SU-DHL-6 (cell line): ENCODE measurements around the gene RFFL.

ENCODE experiments used
- H2AFZ ChIP-seq: fragments of 200-600 bp; sonication (generic); 2 replicates; pipeline ENCODE4 v1.6.1; 2014; ENCODE audit warnings: low read depth, mild to moderate bottlenecking, moderate library complexity, mixed read lengths, antibody characterized with exemption, low read length; ENCODE audit not compliant: severe bottlenecking
- H3F3A ChIP-seq: fragments of 200-600 bp; shearing (Covaris generic); 2 replicates; pipeline ENCODE4 v1.6.0; 2016; ENCODE audit warnings: antibody characterized with exemption, mild to moderate bottlenecking; ENCODE audit not compliant: insufficient read depth
- H3K27ac ChIP-seq: fragments of 200-600 bp; sonication (generic); 2 replicates; pipeline ENCODE4 v1.5.1; 2016; ENCODE audit warnings: low read depth, mild to moderate bottlenecking, low read length, moderate library complexity, mixed read lengths
- H3K27me3 ChIP-seq: fragments of 200-600 bp; sonication (generic), shearing (Covaris generic); 2 replicates; pipeline ENCODE4 v1.6.0; 2014; ENCODE audit warnings: mild to moderate bottlenecking, low read length
- H3K36me3 ChIP-seq: fragments of 200-600 bp; sonication (generic); 2 replicates; pipeline ENCODE4 v1.6.1; 2014; ENCODE audit warnings: mild to moderate bottlenecking, low read length, mixed read lengths
- H3K4me2 ChIP-seq: fragments of 300-600, 200-600 bp; shearing (Covaris generic), sonication (generic); 2 replicates; pipeline ENCODE4 v1.6.0; 2014; ENCODE audit warnings: low read length, low read depth, mild to moderate bottlenecking; ENCODE audit not compliant: poor library complexity, severe bottlenecking
- H3K4me3 ChIP-seq: fragments of 200-600 bp; sonication (generic); 2 replicates; pipeline ENCODE4 v1.5.1; 2014; ENCODE audit warnings: antibody characterized with exemption, low read length, mild to moderate bottlenecking, mixed read lengths; ENCODE audit not compliant: insufficient read depth, poor library complexity, severe bottlenecking
- H3K79me2 ChIP-seq: fragments of 200-600 bp; sonication (generic); 2 replicates; pipeline ENCODE4 v1.6.1; 2014; ENCODE audit warnings: mild to moderate bottlenecking, low read length, moderate library complexity; ENCODE audit not compliant: insufficient read depth
- H3K9ac ChIP-seq: fragments of 200-600 bp; sonication (generic); 2 replicates; pipeline ENCODE4 v1.7.0; 2014; ENCODE audit warnings: mild to moderate bottlenecking, low read length
- H3K9me2 ChIP-seq: fragments of 200-600 bp; sonication (generic); replicated peaks from 2 replicates; pipeline ENCODE4 v1.6.1; 2014; ENCODE audit warnings: low read length; ENCODE audit not compliant: insufficient read depth
- H3K9me3 ChIP-seq: fragments of 200-600 bp; sonication (generic); 2 replicates; pipeline ENCODE4 v1.6.1; 2014; ENCODE audit warnings: low read length, mixed read lengths; ENCODE audit not compliant: insufficient read depth
- H4K20me1 ChIP-seq: fragments of 200-600 bp; sonication (generic); 2 replicates; pipeline ENCODE4 v1.6.1; 2014; ENCODE audit warnings: low read depth, mild to moderate bottlenecking, antibody characterized with exemption, low read length, moderate library complexity, mixed read lengths
- CTCF ChIP-seq: fragments of 200-600 bp; sonication (generic); IDR thresholded peaks from one replicate; pipeline ENCODE4 v1.5.1; 2017; ENCODE audit warnings: antibody characterized with exemption, mild to moderate bottlenecking, low read length, moderate library complexity; ENCODE audit not compliant: insufficient read depth, poor library complexity, severe bottlenecking
- EZH2phosphoT487 ChIP-seq: fragments of 200-600 bp; sonication (generic), shearing (Covaris generic); conservative IDR thresholded peaks from 2 replicates; pipeline ENCODE4 v1.6.1; 2018; ENCODE audit warnings: mild to moderate bottlenecking, antibody characterized with exemption, low read length, moderate library complexity, mixed read lengths

The RFFL gene

GRCh38 chr17:35056013-35056412, 7.5 kb downstream of the RFFL start:
- Histone ChIP-seq H3F3A (no peaks in the 10 kb centered on the region), H2AFZ (no peak overlapping the region), H3K4me3 (no peak overlapping the region), H3K4me2 (no peak overlapping the region), H4K20me1 (no peaks in the 10 kb centered on the region), H3K36me3 (no peaks in the 10 kb centered on the region), H3K9me2 (no peaks in the 10 kb centered on the region), H3K27ac (no peak overlapping the region), H3K79me2 (no peaks in the 10 kb centered on the region), H3K27me3 (no peaks in the 10 kb centered on the region), H3K9me3 (no peaks in the 10 kb centered on the region), H3K9ac (no peak overlapping the region)
- TF ChIP-seq EZH2phosphoT487 (no peak), CTCF (no peak)

DNA sequence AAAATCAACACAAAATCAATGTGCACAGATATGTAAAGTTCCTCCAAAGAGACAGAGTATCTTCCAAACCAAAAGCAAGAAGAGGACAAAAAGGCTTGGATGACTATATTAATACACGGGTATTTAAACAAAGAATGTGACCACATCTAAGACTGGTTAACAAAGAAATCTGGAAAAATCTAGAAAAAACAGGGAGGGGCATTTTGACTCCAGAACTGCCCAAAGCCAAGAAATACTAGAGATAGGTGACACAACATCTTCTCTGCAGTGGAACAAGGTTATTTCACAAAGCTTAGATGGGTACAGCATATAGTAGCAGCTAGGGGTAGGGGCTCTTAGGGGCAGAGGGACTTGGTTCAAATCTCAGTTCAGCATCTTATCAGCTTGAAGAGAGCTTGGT, 10.3 kb downstream of the RFFL start:
- H3K27ac ChIP-seq: no peak overlapping the region
- no peak overlapping the region for H2AFZ ChIP-seq
- no peaks in the 10 kb centered on the region for H3K9me3 ChIP-seq
- H3F3A ChIP-seq: no peaks in the 10 kb centered on the region
- H3K79me2 ChIP-seq: no peaks in the 10 kb centered on the region
- no peak overlapping the region for H3K4me3 ChIP-seq
- no peaks in the 10 kb centered on the region for H3K36me3 ChIP-seq
- no peak for TF ChIP-seq CTCF
- no peak for TF ChIP-seq EZH2phosphoT487
- no peaks in the 10 kb centered on the region for H3K27me3 ChIP-seq
- no peak overlapping the region for H3K9ac ChIP-seq
- H3K4me2 ChIP-seq: no peak overlapping the region
- H4K20me1 ChIP-seq: no peaks in the 10 kb centered on the region
- no peaks in the 10 kb centered on the region for H3K9me2 ChIP-seq

- TF ChIP-seq EZH2phosphoT487 (no peak), CTCF (no peak)
- Histone ChIP-seq H3K9ac (no peak overlapping the region), H3K9me2 (no peaks in the 10 kb centered on the region), H3K27ac (no peak overlapping the region), H3K79me2 (no peaks in the 10 kb centered on the region), H4K20me1 (no peaks in the 10 kb centered on the region), H3F3A (no peaks in the 10 kb centered on the region), H3K9me3 (no peaks in the 10 kb centered on the region), H3K4me3 (no peak overlapping the region), H3K4me2 (no peak overlapping the region), H2AFZ (no peak overlapping the region), H3K27me3 (no peaks in the 10 kb centered on the region), H3K36me3 (no peaks in the 10 kb centered on the region)
These were observed 10.7 kb downstream of the RFFL start for GRCh38 chr17:35052780-35053179.

DNA sequence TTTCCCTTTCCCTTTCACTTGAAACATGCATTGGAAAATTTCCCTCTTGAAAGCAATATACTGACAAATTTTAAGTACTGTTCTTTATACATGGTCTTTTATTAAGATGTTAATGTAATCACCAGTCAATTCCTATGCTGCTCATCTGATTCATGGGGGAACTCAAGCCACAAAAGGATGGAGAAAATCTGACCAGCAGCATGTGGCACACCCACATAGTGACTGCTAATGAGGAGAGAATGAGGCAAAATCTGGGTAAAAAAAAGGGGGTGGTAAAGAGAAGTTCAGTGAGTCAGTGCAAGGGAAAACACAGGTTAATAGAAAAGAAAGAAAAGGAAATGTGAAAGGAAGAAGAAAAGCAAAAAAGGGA, 11.3 kb downstream of the RFFL start:
- no peaks in the 10 kb centered on the region for H3F3A ChIP-seq
- no peaks in the 10 kb centered on the region for H3K9me3 ChIP-seq
- H2AFZ ChIP-seq: no peak overlapping the region
- H3K79me2 ChIP-seq: no peaks in the 10 kb centered on the region
- H3K9me2 ChIP-seq: no peaks in the 10 kb centered on the region
- no peaks in the 10 kb centered on the region for H3K27me3 ChIP-seq
- H3K4me2 ChIP-seq: no peak overlapping the region
- no peaks in the 10 kb centered on the region for H4K20me1 ChIP-seq
- H3K9ac ChIP-seq: no peak overlapping the region
- no peaks in the 10 kb centered on the region for H3K36me3 ChIP-seq
- no peak overlapping the region for H3K4me3 ChIP-seq
- no peak overlapping the region for H3K27ac ChIP-seq
- TF ChIP-seq EZH2phosphoT487 (no peak), CTCF (no peak)
